Kidney epithelial cell (primary cell): Measurements from ENCODE around the gene ZC3H18. TPM values are rescaled to one million over a fixed set of nuclear protein-coding genes. Genes with fewer than 3 reads are reported as not detected.
"Not testable (repeated sequence)": the region's sequence is repeated elsewhere in the genome, so short reads cannot be mapped to it uniquely, and the experiment has no call there.

Source experiments
- DNase-seq: peaks from one replicate; pipeline ENCODE4 v3.0.0-alpha.2; 2010; ENCODE audit warnings: low read depth
- H3K27me3 ChIP-seq: 2 replicates; pipeline ENCODE4 v1.6.0; 2011; ENCODE audit warnings: low read length; ENCODE audit not compliant: control insufficient read depth, insufficient read depth
- H3K36me3 ChIP-seq: 2 replicates; pipeline ENCODE4 v1.5.1; 2011; ENCODE audit warnings: low read length; ENCODE audit not compliant: control insufficient read depth, insufficient read depth
- H3K4me3 ChIP-seq: 2 replicates; pipeline ENCODE4 v1.5.1; 2011; ENCODE audit warnings: low read depth, mild to moderate bottlenecking, control low read depth, low read length
- total RNA-seq: library from RNA; depleted of rRNA; stranded (reverse); fragments of >200 nt; gene quantifications from 2 replicates; pipeline ENCODE4 v1.2.3, GENCODE V29; 2015
- TF ChIP-seq, protein P1 (sequence below): IDR thresholded peaks from 2 replicates; pipeline ENCODE4 v1.5.1; 2011; ENCODE audit warnings: mild to moderate bottlenecking, moderate library complexity, low read length, control low read depth, inconsistent platforms; ENCODE audit not compliant: insufficient read depth, poor library complexity, severe bottlenecking

Gene ZC3H18
- total RNA-seq, 1 donor from 2014 or later: 20.2 TPM

GRCh38 chr16:88602091-88602490 lies 31.9 kb downstream of the ZC3H18 start:
- DNase-seq: no peak
- TF ChIP-seq, protein P1, sequence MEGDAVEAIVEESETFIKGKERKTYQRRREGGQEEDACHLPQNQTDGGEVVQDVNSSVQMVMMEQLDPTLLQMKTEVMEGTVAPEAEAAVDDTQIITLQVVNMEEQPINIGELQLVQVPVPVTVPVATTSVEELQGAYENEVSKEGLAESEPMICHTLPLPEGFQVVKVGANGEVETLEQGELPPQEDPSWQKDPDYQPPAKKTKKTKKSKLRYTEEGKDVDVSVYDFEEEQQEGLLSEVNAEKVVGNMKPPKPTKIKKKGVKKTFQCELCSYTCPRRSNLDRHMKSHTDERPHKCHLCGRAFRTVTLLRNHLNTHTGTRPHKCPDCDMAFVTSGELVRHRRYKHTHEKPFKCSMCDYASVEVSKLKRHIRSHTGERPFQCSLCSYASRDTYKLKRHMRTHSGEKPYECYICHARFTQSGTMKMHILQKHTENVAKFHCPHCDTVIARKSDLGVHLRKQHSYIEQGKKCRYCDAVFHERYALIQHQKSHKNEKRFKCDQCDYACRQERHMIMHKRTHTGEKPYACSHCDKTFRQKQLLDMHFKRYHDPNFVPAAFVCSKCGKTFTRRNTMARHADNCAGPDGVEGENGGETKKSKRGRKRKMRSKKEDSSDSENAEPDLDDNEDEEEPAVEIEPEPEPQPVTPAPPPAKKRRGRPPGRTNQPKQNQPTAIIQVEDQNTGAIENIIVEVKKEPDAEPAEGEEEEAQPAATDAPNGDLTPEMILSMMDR: no peak
- no peaks in the 10 kb centered on the region for H3K27me3 ChIP-seq
- H3K36me3 ChIP-seq: peaks cover 9% of the 10 kb centered on the region
- no peak overlapping the region for H3K4me3 ChIP-seq

- no peaks in the 10 kb centered on the region for H3K27me3 ChIP-seq
- TF ChIP-seq, protein P1: no peak
- peaks cover 5% of the 10 kb centered on the region for H3K36me3 ChIP-seq
- H3K4me3 ChIP-seq: no peak overlapping the region
- no peak for DNase-seq
Measured at GRCh38 chr16:88605186-88606147, 35.3 kb downstream of the ZC3H18 start.

DNA sequence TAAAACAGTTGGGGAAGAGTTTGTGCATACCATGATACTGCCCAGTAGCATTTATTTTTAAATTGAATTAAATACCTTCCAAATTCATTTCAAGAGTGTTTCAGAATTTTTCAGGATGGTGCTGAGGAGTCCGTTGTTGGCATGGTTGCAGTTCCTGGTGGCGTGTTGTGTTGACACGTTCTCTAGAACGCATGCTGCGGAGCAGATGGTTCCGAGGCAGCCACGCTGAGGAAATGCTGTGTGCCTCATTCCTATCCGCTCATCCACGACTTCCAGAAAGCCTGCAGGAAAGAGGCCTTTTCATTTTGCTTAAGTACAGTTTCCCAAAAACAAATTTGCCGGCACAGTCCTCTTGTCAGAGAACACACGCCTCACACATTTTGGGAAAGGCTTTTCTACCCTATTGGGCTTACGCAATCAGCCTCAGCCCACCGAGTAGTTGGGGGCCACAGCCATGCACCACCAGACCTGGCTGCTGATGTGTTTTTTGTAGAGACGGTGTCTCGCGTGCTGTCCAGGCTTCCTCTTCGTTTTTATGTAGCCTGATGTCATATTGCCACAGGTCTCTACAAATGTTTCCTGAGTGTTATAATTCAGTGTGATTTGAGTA lies 36.0 kb downstream of the ZC3H18 start:
- peaks cover 5% of the 10 kb centered on the region for H3K36me3 ChIP-seq
- H3K4me3 ChIP-seq: no peak overlapping the region
- TF ChIP-seq, protein P1: no peak
- H3K27me3 ChIP-seq: no peaks in the 10 kb centered on the region
- DNase-seq: no peak

DNA sequence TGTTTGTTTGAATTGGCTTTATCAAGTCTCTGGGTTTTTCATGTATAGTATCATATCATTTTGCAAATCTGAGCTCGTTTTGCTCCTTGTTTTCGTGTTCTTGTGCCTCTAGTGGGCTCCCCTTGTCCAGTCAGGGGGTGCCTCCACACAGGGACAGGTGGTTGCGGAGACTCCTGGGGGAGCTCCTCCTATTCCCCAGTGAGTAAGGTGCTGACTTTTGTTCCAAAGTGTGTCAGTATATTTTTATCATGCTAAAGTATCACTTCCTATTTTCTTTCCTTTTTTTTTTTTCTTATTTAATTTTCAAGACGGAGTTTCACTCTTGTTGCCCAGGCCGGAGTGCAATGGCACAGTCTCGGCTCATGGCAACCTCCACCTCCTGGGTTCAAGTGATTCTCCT lies 37.9 kb downstream of the ZC3H18 start:
- no peaks in the 10 kb centered on the region for H3K27me3 ChIP-seq
- no peak for DNase-seq
- TF ChIP-seq, protein P1: no peak
- no peak overlapping the region for H3K4me3 ChIP-seq
- peaks cover 1% of the 10 kb centered on the region for H3K36me3 ChIP-seq

GRCh38 chr16:88609426-88609825 lies 39.2 kb downstream of the ZC3H18 start:
- H3K36me3 ChIP-seq, DNase-seq, H3K4me3 ChIP-seq: not testable (repeated sequence)

GRCh38 chr16:88610080-88610479 lies 39.9 kb downstream of the ZC3H18 start:
- TF ChIP-seq, protein P1: peak; percentile 24
- no peaks in the 10 kb centered on the region for H3K27me3 ChIP-seq
- no peak for DNase-seq
- H3K4me3 ChIP-seq: no peak overlapping the region
- peaks cover 3% of the 10 kb centered on the region for H3K36me3 ChIP-seq

More at GRCh38 chr16:88609426-88609825, 39.2 kb downstream of the ZC3H18 start:
- H3K27me3 ChIP-seq: not testable (repeated sequence)
